GOT3 (cell line): ENCODE measurements around the gene IL12RB2.
A peak's percentile ranks its signal among the peaks of the same experiment; 100 is the strongest.
"Not testable (repeated sequence)": the region's sequence is repeated elsewhere in the genome, so short reads cannot be mapped to it uniquely, and the experiment has no call there.

ENCODE experiments used
- DNase-seq: peaks from one replicate; lab custom pipeline; 2025; ENCODE audit warnings: mixed read lengths; lab: John Stamatoyannopoulos, UW

The IL12RB2 gene

DNA sequence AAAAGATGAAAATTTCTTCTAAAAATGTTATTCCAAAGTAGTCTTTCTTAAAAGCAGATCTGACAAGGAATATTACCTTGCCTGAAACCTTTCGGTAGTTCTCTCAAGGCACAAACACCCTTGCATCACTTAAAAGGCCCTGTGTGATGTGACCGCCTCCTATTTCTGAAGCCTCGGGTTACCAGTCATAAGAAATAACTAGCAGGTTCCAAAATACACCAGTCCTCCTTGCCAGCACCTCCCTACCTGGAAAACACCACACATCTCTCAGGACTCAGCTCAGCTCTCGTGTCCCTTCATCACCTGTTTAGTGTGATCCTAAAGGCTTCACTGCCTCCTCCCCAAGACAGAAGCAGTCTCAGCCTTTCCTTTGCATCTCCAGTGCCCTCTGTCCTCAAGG, 86.9 kb downstream of the IL12RB2 start:
- DNase-seq: no peak

DNA sequence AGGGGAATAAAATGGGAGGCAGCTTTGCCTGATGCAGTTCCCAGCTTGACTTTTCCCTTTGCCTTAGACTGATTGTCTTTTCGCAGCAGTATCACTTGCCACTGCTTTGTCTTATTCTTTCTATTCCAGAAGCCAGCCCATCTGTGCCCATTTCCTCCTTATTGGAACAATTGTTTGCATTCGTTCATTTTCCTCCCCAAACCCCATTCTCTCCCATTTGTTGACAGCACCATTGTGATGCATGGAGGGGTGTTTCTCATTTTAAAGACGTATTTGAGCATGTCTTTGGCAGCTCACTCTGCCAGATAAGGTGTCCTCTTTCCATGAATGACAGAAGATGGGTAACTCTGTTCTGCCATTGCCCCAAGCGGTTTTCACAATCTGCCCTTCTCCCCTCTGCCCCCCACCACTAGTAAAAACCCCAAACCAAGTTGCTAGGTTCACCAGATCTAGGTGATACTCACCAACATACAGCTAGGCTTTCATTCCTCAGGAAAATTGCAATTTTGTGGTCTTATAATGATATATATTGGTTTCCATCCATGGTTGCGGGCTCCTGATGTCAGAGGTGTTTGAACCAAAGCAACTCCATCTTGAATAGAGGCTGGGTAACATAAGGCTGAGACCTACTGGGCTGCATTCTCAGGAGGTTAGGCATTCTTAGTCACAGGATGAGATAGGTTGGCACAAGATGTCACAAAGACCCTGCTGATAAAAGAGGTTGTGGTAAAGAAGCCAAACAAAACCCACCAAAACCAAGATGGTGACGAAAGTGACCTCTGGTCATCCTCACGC, 91.7 kb downstream of the IL12RB2 start:
- no peak for DNase-seq

- not testable (repeated sequence) for DNase-seq
These were observed 92.5 kb downstream of the IL12RB2 start for GRCh38 chr1:67400029-67400786.

DNA sequence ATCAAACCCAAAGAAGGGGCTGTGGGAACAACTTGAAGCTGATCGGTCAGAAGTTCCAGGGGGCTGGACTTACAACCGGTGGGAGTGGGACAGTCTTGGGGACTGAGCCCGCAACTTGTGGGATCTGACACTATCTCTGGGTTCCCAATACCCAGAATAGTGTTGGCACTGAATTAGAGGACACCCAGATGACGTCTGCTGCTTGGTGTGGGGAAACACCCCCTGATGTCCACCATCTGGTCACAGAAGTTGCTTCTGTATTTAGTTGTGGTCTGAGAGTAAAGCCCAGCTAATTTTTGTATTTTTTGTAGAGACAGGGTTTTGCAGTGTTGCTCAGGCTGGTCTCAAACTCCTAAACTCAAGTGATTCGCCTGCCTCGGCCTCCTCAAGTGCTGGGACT, 93.8 kb downstream of the IL12RB2 start:
- no peak for DNase-seq

DNA sequence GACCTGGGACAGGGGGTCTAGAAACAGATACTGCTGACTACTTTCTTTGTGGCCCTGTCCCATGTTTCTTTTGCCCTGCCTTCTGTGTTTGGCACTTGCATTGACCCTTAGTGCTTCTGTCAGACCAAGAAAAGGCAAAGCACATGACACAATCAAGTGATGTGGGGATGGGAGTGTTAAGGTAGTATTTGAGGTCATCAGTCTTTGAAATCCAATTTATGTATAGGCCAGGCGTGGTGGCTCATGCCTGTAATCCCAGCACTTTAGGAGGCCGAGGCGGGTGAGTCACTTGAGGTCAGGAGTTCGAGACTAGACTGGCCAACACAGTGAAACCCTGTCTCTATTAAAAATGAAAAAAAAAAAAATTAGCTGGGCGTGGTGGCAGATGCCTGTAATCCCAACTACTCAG, 96.5 kb downstream of the IL12RB2 start:
- no peak for DNase-seq

DNA sequence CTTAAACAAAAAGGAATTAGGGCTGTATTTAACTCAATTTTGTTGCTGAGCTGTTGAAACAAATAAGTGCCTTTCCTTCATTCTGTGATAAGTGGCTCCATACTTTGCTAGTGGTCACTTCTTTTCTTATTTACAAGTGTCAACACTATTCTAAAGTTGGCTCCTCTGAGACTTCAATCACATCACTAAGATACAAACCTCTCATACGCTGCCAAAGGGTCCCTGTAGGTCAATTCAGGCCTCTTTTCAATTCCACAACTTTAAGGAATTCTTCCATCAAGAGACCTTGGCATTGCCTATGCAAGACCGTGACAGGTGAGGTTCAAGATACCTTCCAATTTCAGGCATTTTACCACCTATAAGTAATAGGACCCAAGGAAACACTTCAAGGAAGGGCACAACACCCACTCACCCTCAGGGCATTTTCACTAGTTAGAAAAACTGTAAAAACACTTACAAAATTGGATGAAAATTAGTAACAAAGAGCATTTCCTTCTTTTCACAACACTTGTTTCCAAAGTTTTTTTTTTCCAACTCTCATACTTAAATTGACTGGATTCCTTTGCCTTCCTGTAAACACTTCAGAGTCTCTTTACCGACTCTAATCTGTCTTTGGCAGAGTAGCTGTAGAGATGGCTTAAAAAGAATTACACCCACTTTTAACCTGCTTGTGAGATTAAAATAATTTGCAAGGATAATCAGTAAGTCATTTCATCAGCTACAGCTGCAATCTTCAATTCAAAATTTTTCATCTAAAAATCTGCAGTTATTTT, 98.0 kb downstream of the IL12RB2 start:
- no peak for DNase-seq

- DNase-seq: no peak
These were observed 99.8 kb downstream of the IL12RB2 start for GRCh38 chr1:67407498-67407897.

DNA sequence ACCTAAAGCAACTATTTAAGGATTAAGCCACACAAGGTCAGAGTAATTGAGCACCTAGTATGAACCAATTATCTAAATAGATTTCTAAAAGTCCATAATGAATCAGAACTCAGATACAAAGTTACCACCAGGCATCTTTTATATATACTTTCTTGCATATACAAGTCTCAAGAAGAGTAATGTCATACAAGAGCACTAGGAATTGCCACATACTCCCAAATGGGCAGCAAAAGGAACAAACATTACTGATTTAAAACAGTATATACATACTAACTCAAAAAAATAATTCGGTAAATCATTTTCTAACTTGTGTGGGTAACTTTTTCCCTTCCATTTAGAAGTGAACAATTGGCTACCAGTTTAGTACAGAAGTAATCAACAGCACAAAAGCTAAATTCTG, 100.5 kb downstream of the IL12RB2 start:
- DNase-seq: no peak

- not testable (repeated sequence) for DNase-seq
These were observed 105.4 kb downstream of the IL12RB2 start for GRCh38 chr1:67413101-67413500.

- no peak for DNase-seq
These were observed 106.9 kb downstream of the IL12RB2 start for GRCh38 chr1:67414574-67414973.

DNA sequence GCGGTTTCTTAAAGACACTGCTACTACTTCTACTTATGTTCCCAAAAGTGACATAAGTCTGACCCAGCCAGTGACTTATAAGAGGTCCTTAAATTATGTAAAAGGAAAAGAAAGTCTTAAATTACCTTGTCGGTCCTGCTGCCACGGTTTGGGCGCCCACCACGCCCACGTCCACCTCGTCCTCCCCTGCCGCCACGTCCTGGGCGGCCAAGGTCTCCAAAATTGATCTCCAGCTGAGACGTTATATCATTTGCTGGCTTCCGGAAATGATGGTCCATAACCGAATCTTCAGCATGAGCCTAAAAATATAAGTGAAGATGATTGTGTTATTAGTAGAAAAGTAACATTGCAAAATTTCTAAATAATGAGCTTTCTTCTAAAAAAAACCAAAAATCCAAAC, 107.4 kb downstream of the IL12RB2 start:
- no peak for DNase-seq

DNA sequence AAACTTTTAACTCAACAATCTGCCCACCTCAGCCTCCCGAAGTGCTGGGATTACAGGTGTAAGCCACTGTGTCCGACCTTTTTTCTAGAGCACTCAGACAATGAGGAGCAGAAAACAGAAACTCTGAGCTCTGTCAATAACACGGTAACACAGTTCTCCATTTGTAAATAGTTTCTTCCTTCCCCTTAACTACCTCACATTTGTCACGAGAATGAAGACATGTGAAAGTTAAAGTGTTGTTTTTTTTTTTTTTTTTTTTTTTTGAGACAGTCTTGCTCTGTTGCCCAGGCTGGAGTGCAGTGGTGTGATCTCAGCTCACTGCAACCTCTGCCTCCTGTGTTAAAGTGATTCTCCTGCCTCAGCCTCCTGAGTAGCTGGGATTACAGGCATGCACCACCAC, 110.1 kb downstream of the IL12RB2 start:
- DNase-seq: not testable (repeated sequence)

GRCh38 chr1:67418839-67419586, 111.3 kb downstream of the IL12RB2 start:
- no peak for DNase-seq

DNA sequence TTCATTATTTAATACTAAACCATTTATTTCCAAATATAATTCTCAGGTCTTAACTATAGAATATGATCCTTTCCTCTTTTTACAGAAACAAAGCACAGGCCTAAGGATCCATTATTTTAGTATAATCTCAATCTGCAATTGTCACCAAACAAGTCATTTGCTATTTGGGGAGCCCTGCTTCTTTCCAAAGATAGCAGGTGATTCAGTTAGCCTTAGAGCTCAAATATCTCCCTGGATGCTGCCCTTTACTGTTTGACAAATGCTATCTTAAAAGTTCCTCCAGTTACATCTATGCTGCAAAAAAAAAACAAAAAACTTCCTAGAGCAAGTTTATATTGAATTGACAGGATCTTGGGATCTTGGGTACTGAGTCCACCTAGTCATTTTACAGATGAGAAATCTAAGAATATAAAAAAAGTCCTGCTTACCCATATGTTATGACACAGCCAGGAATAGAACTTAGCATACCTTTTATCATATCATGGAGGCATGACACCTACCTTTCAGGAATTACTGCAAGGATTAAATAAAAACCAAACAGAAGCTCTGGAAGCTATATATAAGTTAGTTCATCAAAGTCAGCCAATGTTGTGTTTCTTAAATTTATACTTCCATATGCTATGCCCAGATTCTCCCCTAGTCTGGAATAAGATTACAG, 113.3 kb downstream of the IL12RB2 start:
- DNase-seq: no peak

DNA sequence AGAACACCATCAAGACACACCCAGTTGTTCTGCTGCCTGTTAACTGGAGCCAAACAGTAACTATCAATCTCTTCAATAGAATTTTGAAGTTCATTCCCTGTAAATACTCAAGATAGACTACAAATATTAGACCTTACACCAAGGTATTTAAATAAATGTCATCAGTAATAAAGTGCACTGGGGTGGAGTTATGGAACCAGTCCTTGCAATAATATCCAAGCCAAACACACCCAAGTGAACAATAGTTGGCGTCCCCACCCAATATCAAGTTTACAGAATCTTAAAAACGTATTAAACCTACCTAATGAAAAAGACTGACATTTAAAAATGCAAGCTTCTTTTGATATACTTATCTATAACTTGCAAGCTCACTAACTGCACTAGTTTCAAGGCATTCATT, 119.8 kb downstream of the IL12RB2 start:
- no peak for DNase-seq

- DNase-seq: no peak
These were observed 120.3 kb downstream of the IL12RB2 start for GRCh38 chr1:67427947-67428346.

GRCh38 chr1:67429011-67429527, 121.4 kb downstream of the IL12RB2 start:
- no peak for DNase-seq

DNA sequence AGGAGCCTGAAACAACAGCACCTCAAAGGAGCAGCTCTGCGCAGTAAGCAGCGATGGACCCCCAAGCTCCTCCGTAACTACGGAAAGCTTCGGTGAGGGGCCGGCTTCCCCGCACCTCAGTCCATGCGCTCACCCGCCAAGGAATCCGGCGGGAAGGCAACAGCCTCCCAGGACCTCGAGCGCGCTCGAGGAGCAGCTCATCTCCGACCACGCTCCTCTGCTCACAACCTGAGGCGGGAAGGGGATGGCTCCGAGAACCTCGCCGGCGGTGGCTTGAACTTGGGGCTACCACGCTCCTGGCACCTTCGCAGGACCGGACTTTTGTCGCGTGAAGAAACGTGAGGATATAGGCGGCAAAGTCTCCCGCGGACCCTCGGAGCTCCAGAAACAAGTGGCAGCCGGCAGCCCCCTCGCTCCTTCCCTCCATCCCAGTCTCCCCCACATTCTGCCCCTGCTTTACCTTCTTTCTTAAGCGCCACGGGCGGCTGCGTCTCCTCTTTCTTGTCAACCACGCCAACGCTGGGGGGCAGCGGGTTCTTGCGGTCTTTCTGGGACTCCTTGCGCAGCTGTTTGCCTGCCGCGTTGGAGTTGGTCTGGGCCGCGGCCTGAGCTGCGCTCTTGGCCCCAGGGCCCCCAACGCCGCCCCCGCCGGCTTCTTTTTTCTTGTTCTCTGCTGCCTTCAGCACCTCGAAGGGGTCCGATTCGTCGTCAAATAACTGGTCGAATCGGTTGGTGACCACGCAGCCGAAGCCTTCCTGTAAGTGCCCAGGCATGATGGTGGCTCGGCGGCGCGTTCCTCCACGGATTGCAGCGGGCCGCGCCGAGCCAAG, 122.1 kb downstream of the IL12RB2 start:
- DNase-seq: no peak

DNA sequence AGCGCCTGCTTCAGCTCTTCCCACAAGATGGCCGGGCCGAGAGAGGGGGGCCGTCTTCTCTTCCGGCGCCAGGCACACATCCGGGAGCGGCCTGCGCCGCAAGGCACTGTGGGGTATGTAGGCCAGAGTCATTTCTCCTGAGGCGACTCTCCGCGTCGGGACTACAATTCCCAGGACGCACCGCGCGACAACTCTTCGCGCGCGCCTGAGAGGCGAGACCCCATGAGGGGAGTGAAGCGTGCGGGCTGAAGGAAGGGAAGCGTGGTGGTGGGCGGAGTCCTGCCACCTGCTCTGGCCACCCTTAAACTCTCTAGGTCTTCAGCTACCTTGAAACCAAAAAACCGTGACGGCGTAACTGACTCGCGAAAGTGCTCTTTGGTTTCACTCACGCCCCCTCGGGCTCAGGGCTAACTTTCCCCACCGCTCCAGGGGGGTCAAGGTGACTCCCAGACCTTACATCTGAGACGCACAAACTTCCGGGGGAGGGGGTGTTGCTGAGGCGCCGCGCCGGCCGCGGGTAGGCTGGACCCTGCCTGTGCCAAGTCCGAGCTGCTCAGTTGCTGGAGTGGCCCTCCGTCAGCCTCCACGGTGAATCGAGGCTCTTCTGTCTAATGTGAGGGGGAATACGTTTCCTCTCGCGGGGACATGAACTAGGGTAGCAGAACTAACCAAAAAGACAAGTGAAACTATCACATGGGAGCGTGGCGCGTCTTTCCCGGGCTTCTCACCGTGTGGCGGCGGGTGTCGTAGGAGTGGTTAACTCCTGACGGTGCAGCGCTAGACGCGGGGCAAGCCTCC, 122.9 kb downstream of the IL12RB2 start, which contains the start of gene SERBP1:
Gene SERBP1 (minus strand): TSS at position 45 of the 798 bp plus-strand sequence. CDS start 102 bp downstream, outside the sequence.
- peak; percentile 84 for DNase-seq
